ENCODE data around the gene ANKRD31.

- TF ChIP-seq, protein P1, sequence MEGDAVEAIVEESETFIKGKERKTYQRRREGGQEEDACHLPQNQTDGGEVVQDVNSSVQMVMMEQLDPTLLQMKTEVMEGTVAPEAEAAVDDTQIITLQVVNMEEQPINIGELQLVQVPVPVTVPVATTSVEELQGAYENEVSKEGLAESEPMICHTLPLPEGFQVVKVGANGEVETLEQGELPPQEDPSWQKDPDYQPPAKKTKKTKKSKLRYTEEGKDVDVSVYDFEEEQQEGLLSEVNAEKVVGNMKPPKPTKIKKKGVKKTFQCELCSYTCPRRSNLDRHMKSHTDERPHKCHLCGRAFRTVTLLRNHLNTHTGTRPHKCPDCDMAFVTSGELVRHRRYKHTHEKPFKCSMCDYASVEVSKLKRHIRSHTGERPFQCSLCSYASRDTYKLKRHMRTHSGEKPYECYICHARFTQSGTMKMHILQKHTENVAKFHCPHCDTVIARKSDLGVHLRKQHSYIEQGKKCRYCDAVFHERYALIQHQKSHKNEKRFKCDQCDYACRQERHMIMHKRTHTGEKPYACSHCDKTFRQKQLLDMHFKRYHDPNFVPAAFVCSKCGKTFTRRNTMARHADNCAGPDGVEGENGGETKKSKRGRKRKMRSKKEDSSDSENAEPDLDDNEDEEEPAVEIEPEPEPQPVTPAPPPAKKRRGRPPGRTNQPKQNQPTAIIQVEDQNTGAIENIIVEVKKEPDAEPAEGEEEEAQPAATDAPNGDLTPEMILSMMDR (IDR thresholded peaks at IDR 0.05 in 2 of 3, conservative IDR thresholded peaks at IDR 0.05 in 1 of 3; ENCODE audit: borderline replicate concordance in 1 of 3, insufficient read depth in 1 of 3, low read depth in 2 of 3, low read length in 2 of 3), result no peak
- TF ChIP-seq CEBPB (IDR thresholded peaks at IDR 0.05; ENCODE audit: low read depth), result no peak
- no peak for TF ChIP-seq POLR2AphosphoS5 (IDR thresholded peaks at IDR 0.05; ENCODE audit: low read depth, low read length)
- TF ChIP-seq YY1 (IDR thresholded peaks at IDR 0.05; ENCODE audit: extremely low read depth, insufficient replicate concordance, low read depth, low read length), result no peak
- TF ChIP-seq POLR2A (IDR thresholded peaks at IDR 0.05; ENCODE audit: borderline replicate concordance, extremely low read depth, insufficient read depth, insufficient read length), result no peak
- TF ChIP-seq ZNF274 (IDR thresholded peaks at IDR 0.05; ENCODE audit: low read depth, low read length), result no peak
- no peak for TF ChIP-seq EZH2 (IDR thresholded peaks at IDR 0.05)
Measured at GRCh38 chr5:75020016-75020656, 216.5 kb downstream of the ANKRD31 start.

All from HCT116 (cell line).